K562 (cell line): ENCODE measurements around the gene SAP130. TPM values are rescaled to one million over a fixed set of nuclear protein-coding genes. Genes with fewer than 3 reads are reported as not detected.

ENCODE experiments used
- ATAC-seq: fragments of 200-7000 bp; cut with Tn5 transposase; 3 replicates; pipeline ENCODE4 v1.9.1; 2020; ENCODE audit warnings: moderate library complexity
- BruUV-seq: library from RNA; stranded (reverse); fragments of 400-500 nt; replicated peaks from 2 replicates; lab custom pipeline; 2021; lab: Mats Ljungman, UMichigan
- CTCF ChIA-PET: fragments of 300-600 bp; formaldehyde crosslinking; extraction: SDS; loops from one replicate; lab custom pipeline; 2021; ENCODE audit warnings: low intra/inter-chr PET ratio; lab: Yijun Ruan, JAX
- POLR2A ChIA-PET: fragments of 300-600, 350-650 bp; sonication (Branson Sonifier 250); formaldehyde crosslinking; extraction: SDS; loops from one replicate; lab custom pipeline; 2021; ENCODE audit warnings: antibody characterized with exemption, inconsistent platforms; lab: Yijun Ruan, JAX
- DNase-seq, 4 experiments: peaks; one replicate each; pipeline versions ENCODE4 v3.0.0 to v3.0.0-alpha.2; 2011 to 2018; ENCODE audit warnings: low spot score in 3 of 4, mixed read lengths in 3 of 4; ENCODE audit errors: extremely low read depth in 1 of 4
- FAIRE-seq: peaks from 2 replicates; lab custom pipeline; 2011; peaks lifted over from hg19 to GRCh38; lab: Jason Lieb, UNC
- H2AFZ ChIP-seq: 2 replicates; pipeline ENCODE4 v1.6.0; 2011; ENCODE audit warnings: low read depth, low read length, control low read depth, inconsistent platforms
- H3K27ac ChIP-seq: fragments of 200-600 bp; 3 replicates; pipeline ENCODE4 v1.8.0; 2011; ENCODE audit warnings: low read depth, mild to moderate bottlenecking, control low read depth, inconsistent platforms, low read length, moderate library complexity, mixed read lengths; ENCODE audit errors: extremely low read depth
- H3K27me3 ChIP-seq, 2 experiments: fragments of 300-600 bp in 1 of 2; 2 replicates in 1 of 2; 3 replicates in 1 of 2; pipeline versions ENCODE4 v1.6.0 to v1.8.0; 2011; ENCODE audit warnings: inconsistent platforms in 2 of 2, low read length in 2 of 2, mild to moderate bottlenecking in 1 of 2, mixed read lengths in 1 of 2, moderate library complexity in 1 of 2; ENCODE audit not compliant: control insufficient read depth in 2 of 2, insufficient read depth in 2 of 2
- H3K36me3 ChIP-seq: fragments of 300-600 bp; 3 replicates; pipeline ENCODE4 v1.8.0; 2011; ENCODE audit warnings: mild to moderate bottlenecking, low read length, inconsistent platforms; ENCODE audit not compliant: control insufficient read depth, insufficient read depth
- H3K4me1 ChIP-seq, 2 experiments: fragments of 200-600 bp in 1 of 2; replicated peaks in 1 of 2; 2 replicates in 1 of 2; 3 replicates in 1 of 2; pipeline versions ENCODE4 v1.5.1 to v1.8.0; 2011; ENCODE audit warnings: inconsistent platforms in 2 of 2, low read length in 2 of 2, mild to moderate bottlenecking in 1 of 2, mixed read lengths in 1 of 2, moderate library complexity in 1 of 2; ENCODE audit not compliant: control insufficient read depth in 2 of 2, insufficient read depth in 2 of 2
- H3K4me2 ChIP-seq: 2 replicates; pipeline ENCODE4 v1.6.1; 2011; ENCODE audit warnings: low read length, control low read depth, inconsistent platforms, mixed read lengths; ENCODE audit not compliant: insufficient read depth
- H3K4me3 ChIP-seq: fragments of 200-600 bp; sonication (generic), shearing (Covaris generic); 2 replicates; pipeline ENCODE4 v1.5.1; 2016; ENCODE audit warnings: control low read depth, inconsistent platforms
- H3K79me2 ChIP-seq: fragments of 200-600 bp; 3 replicates; pipeline ENCODE4 v1.8.0; 2011; ENCODE audit warnings: low read length, inconsistent platforms; ENCODE audit not compliant: control insufficient read depth, insufficient read depth
- H3K9ac ChIP-seq, 2 experiments: 2 replicates each; pipeline versions ENCODE4 v1.6.0 to v1.6.1; 2011; ENCODE audit warnings: low read depth in 2 of 2, low read length in 2 of 2, control low read depth in 1 of 2, inconsistent platforms in 1 of 2, mild to moderate bottlenecking in 1 of 2, mixed read lengths in 1 of 2; ENCODE audit not compliant: insufficient read depth in 1 of 2
- H3K9me1 ChIP-seq: one replicate; pipeline ENCODE4 v1.6.0; 2011; ENCODE audit warnings: inconsistent platforms, mild to moderate bottlenecking, low read length, moderate library complexity; ENCODE audit not compliant: control insufficient read depth, insufficient read depth
- H3K9me3 ChIP-seq: replicated peaks from 2 replicates; pipeline ENCODE4 v1.5.1; 2011; ENCODE audit warnings: low read depth, low read length, inconsistent platforms; ENCODE audit not compliant: control insufficient read depth, insufficient read depth
- H4K20me1 ChIP-seq: replicated peaks from 2 replicates; pipeline ENCODE4 v1.6.1; 2011; ENCODE audit warnings: low read length, inconsistent platforms, mixed read lengths; ENCODE audit not compliant: control insufficient read depth, insufficient read depth
- CBFA2T2 ChIP-seq: fragments of 450-650 bp; conservative IDR thresholded peaks from 2 replicates; pipeline ENCODE4 v1.6.1; 2017; ENCODE audit warnings: mild to moderate bottlenecking
- KAT7 ChIP-seq: sonication (generic); formaldehyde crosslinking; IDR thresholded peaks from 2 replicates; pipeline ENCODE4 v1.8.0; 2022; ENCODE audit warnings: missing genetic modification reagents, mild to moderate bottlenecking, borderline replicate concordance
- TCF7L2 ChIP-seq: fragments of 150-350 bp; IDR thresholded peaks from 2 replicates; pipeline ENCODE4 v1.6.1; 2016; ENCODE audit warnings: low read depth, mild to moderate bottlenecking, low read length, moderate library complexity
- WGBS: fragments of 100-300 bp; shearing (Covaris generic); methylation state at CpG from one replicate; pipeline ENCODE4 v1.1.6; 2016; ENCODE audit warnings: low coverage, mixed read lengths; ENCODE audit not compliant: insufficient coverage; ENCODE audit errors: missing lambda C conversion rate; 5-methylcytosine and 5-hydroxymethylcytosine counted together
- in situ Hi-C: fragments of 300-500 bp; cut with MboI; formaldehyde crosslinking; loops from 4 replicates; pipeline ENCODE4 v1.15.0; 2018; ENCODE audit warnings: inconsistent platforms, mixed read lengths
- intact Hi-C: fragments of 100-400 bp; cut with micrococcal nuclease; formaldehyde crosslinking; loops from 2 replicates; pipeline ENCODE4 v1.14.2; 2022
- polyA plus RNA-seq, 8 experiments: library from polyadenylated mRNA; depleted of rRNA in 4 of 8; stranded (reverse) in 5 of 8; unstranded in 3 of 8; fragments of >200 nt; fragmentation: Nextera tagmentation in 2 of 8; fragmentation: Illumina TruSeq in 1 of 8; extraction: Ambion mirVana in 2 of 8; extraction: Trizol in 1 of 8; gene quantifications; 2 replicates each; pipeline versions ENCODE4 v1.2.1 to v1.2.3, GENCODE V29; 2011 to 2014; ENCODE audit warnings: inconsistent platforms in 1 of 8, missing spikeins in 1 of 8
- total RNA-seq, 7 experiments: library from RNA; depleted of rRNA in 6 of 7; stranded (reverse); fragments of >200 nt in 6 of 7; fragmentation: Illumina TruSeq in 2 of 7; extraction: Trizol in 2 of 7; gene quantifications; 2 replicates each; pipeline versions ENCODE4 v1.2.1 to v1.2.3, GENCODE V29; 2011 to 2021; ENCODE audit warnings: low replicate concordance in 1 of 7
- TF ChIP-seq, protein P1 (sequence below): IDR thresholded peaks from 2 replicates; pipeline ENCODE4 v1.6.1; 2014; ENCODE audit warnings: antibody characterized with exemption
- TF ChIP-seq, protein P2 (sequence below): IDR thresholded peaks from 3 replicates; pipeline ENCODE4 v1.6.1; 2011; ENCODE audit warnings: borderline replicate concordance, mild to moderate bottlenecking, moderate library complexity; ENCODE audit not compliant: insufficient read length; ENCODE audit errors: extremely low read depth

SAP130 gene
- total and polyA plus RNA-seq, 9 of the 15 experiments (the other 6 are each of a cell fraction or from before 2014, with no cell fraction given), result 4.5 to 33.4 (median 7.4) TPM

DNA sequence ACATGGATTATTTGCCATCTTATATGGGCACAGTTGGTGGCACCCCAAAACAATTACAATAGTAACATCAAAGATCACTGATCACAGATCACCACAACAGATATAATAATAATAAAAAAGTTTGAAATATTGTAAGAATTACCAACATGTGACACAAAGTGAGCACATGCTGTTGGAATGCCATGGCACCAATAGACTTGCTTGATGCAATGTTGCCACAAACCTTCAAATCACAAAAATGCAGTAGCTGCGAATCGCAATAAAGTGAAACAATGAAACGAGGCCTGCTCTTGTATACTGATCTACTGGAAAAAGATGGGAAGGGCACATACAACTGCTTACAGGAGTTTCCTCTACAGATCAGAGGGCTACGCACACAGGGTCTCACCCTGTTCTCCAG lies 109.9 kb downstream of the SAP130 start:
- CTCF ChIA-PET, result no interaction called here
- H3K4me3 ChIP-seq, result no peak overlapping the region
- FAIRE-seq, result no peak
- no peaks in the 10 kb centered on the region for H3K9me1 ChIP-seq
- no peaks in the 10 kb centered on the region for H3K79me2 ChIP-seq
- TF ChIP-seq CBFA2T2 (no peak), TCF7L2 (no peak), KAT7 (no peak)
- TF ChIP-seq, protein P1, sequence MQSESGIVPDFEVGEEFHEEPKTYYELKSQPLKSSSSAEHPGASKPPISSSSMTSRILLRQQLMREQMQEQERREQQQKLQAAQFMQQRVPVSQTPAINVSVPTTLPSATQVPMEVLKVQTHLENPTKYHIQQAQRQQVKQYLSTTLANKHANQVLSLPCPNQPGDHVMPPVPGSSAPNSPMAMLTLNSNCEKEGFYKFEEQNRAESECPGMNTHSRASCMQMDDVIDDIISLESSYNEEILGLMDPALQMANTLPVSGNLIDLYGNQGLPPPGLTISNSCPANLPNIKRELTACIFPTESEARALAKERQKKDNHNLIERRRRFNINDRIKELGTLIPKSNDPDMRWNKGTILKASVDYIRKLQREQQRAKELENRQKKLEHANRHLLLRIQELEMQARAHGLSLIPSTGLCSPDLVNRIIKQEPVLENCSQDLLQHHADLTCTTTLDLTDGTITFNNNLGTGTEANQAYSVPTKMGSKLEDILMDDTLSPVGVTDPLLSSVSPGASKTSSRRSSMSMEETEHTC, result no peak
- TF ChIP-seq, protein P2, sequence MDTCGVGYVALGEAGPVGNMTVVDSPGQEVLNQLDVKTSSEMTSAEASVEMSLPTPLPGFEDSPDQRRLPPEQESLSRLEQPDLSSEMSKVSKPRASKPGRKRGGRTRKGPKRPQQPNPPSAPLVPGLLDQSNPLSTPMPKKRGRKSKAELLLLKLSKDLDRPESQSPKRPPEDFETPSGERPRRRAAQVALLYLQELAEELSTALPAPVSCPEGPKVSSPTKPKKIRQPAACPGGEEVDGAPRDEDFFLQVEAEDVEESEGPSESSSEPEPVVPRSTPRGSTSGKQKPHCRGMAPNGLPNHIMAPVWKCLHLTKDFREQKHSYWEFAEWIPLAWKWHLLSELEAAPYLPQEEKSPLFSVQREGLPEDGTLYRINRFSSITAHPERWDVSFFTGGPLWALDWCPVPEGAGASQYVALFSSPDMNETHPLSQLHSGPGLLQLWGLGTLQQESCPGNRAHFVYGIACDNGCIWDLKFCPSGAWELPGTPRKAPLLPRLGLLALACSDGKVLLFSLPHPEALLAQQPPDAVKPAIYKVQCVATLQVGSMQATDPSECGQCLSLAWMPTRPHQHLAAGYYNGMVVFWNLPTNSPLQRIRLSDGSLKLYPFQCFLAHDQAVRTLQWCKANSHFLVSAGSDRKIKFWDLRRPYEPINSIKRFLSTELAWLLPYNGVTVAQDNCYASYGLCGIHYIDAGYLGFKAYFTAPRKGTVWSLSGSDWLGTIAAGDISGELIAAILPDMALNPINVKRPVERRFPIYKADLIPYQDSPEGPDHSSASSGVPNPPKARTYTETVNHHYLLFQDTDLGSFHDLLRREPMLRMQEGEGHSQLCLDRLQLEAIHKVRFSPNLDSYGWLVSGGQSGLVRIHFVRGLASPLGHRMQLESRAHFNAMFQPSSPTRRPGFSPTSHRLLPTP, result no peak
- H2AFZ ChIP-seq, result no peak overlapping the region
- DNase-seq, result no peak
- H4K20me1 ChIP-seq, result no peaks in the 10 kb centered on the region
- H3K4me1 ChIP-seq, result no peaks in the 10 kb centered on the region; a peak in 1 of 5 replicates
- 83% methylated on average over 4 of the region's 4 CpGs for WGBS
- intact Hi-C loops (no loop called here), in situ Hi-C loops (no loop called here)
- H3K27me3 ChIP-seq, result no peaks in the 10 kb centered on the region
- H3K9me3 ChIP-seq, result no peaks in the 10 kb centered on the region
- H3K9ac ChIP-seq, result no peak overlapping the region
- no peak overlapping the region for H3K27ac ChIP-seq
- no TSS peak for BruUV-seq
- no peaks in the 10 kb centered on the region for H3K36me3 ChIP-seq
- POLR2A ChIA-PET, result no interaction called here
- no peak overlapping the region for H3K4me2 ChIP-seq
- no peak for ATAC-seq
